ENCODE results near the gene STX1B. TPM values are rescaled to one million over a fixed set of nuclear protein-coding genes. Genes with fewer than 3 reads are reported as not detected.
A peak's percentile ranks its signal among the peaks of the same experiment; 100 is the strongest.

The STX1B gene
- total RNA-seq, 1 donor from 2014 or later, result 4.9 TPM

GRCh38 chr16:30956601-30957455 lies 53.6 kb downstream of the STX1B start:
- Mint-ChIP-seq H3K4me3 (peak overlapping the region; percentile 95), H3K36me3 (peaks cover 15% of the 10 kb centered on the region), H3K27ac (peak overlapping the region; percentile 99), H3K27me3 (ENCODE audit: low read depth) (no peaks in the 10 kb centered on the region), H3K4me1 (peaks cover 20% of the 10 kb centered on the region), H3K9me3 (no peaks in the 10 kb centered on the region)
- TF ChIP-seq CTCF (IDR thresholded peaks at IDR 0.05; ENCODE audit: unreplicated experiment), result no peak
- DNase-seq (ENCODE audit: low spot score in 2 of 2, unreplicated experiment in 2 of 2), result peak; percentile 70 to 86

DNA sequence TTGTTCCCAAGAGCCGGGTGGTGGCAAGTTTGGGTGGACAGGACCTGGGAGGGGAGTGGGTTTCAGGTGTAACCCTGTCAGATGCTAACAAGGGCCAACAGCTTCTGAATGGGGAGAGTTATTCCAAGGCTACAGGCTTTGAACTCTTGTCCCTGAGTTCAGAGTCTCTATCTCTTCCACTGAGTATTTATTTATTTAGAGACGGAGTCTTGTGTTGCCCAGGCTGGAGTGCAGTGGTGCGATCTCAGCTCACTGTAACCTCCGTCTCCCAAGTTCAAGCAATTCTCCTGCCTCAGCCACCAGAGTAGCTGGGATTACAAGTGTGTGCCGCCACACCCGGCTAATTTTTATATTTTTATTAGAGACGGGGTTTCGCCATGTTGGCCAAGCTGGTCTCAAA lies 55.4 kb downstream of the STX1B start:
- no peaks in the 10 kb centered on the region for H3K9me3 Mint-ChIP-seq
- peaks cover 2% of the 10 kb centered on the region for H3K36me3 Mint-ChIP-seq
- H3K27me3 Mint-ChIP-seq (ENCODE audit: low read depth), result no peaks in the 10 kb centered on the region
- no peak overlapping the region for H3K4me3 Mint-ChIP-seq
- H3K4me1 Mint-ChIP-seq, result peaks cover 26% of the 10 kb centered on the region
- no peak for DNase-seq (ENCODE audit: low spot score in 2 of 2, unreplicated experiment in 2 of 2)
- peak overlapping the region; percentile 25 for H3K27ac Mint-ChIP-seq
- TF ChIP-seq CTCF (IDR thresholded peaks at IDR 0.05; ENCODE audit: unreplicated experiment), result no peak

DNA sequence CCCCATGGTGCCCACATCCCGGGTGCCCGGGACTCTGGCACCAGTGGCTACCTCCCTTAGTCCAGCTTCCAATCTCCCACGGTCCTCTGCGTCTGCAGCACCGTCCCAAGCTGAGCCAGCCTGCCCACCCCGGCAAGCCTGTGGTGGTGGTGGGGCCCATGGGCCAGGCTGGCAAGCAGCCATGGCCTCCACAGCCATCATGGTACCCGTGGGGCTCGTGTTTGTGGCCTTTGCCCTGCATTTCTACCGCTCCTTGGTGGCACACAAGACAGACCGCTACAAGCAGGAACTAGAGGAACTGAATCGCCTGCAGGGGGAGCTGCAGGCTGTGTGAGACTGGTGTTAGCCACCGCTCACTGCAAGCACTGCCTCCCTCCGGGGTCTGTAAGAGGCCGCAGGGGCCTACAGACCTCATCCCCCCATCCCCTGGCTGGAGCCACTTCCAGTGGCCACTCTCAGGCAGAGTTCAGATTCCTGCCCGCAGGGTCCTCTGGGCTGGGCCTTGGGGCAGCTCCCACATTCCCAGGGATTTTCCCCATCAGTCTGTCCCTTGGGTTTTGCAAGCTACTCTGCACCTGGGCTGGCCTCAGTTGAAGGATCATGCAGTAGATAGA lies 56.8 kb downstream of the STX1B start:
- Mint-ChIP-seq H3K9me3 (no peaks in the 10 kb centered on the region), H3K36me3 (no peaks in the 10 kb centered on the region), H3K4me1 (peaks cover 22% of the 10 kb centered on the region), H3K27ac (peak overlapping the region; percentile 77), H3K27me3 (ENCODE audit: low read depth) (no peaks in the 10 kb centered on the region), H3K4me3 (no peak overlapping the region)
- peak in 1 of 2 experiments; percentile 71 for DNase-seq (ENCODE audit: low spot score in 2 of 2, unreplicated experiment in 2 of 2)
- peak; percentile 62 for TF ChIP-seq CTCF (IDR thresholded peaks at IDR 0.05; ENCODE audit: unreplicated experiment)

DNA sequence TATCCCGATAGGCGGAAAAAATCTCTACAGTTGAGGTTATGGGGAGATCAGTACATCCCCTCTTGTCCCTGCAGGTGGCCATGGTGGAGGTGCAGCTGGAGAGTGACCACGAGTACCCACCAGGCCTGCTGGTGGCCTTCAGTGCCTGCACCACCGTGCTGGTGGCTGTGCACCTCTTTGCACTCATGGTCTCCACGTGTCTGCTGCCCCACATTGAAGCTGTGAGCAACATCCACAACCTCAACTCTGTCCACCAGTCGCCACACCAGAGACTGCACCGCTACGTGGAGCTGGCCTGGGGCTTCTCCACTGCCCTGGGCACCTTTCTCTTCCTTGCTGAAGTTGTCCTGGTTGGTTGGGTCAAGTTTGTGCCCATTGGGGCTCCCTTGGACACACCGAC lies 57.3 kb downstream of the STX1B start:
- TF ChIP-seq CTCF (IDR thresholded peaks at IDR 0.05; ENCODE audit: unreplicated experiment), result no peak
- Mint-ChIP-seq H3K4me1 (peaks cover 20% of the 10 kb centered on the region), H3K9me3 (no peaks in the 10 kb centered on the region), H3K27me3 (ENCODE audit: low read depth) (no peaks in the 10 kb centered on the region), H3K36me3 (no peaks in the 10 kb centered on the region), H3K4me3 (no peak overlapping the region), H3K27ac (no peak overlapping the region)
- no peak for DNase-seq (ENCODE audit: low spot score in 2 of 2, unreplicated experiment in 2 of 2)

- no peak overlapping the region for H3K27ac Mint-ChIP-seq
- TF ChIP-seq CTCF (IDR thresholded peaks at IDR 0.05; ENCODE audit: unreplicated experiment), result no peak
- peaks cover 23% of the 10 kb centered on the region for H3K4me1 Mint-ChIP-seq
- no peak overlapping the region for H3K4me3 Mint-ChIP-seq
- no peaks in the 10 kb centered on the region for H3K27me3 Mint-ChIP-seq (ENCODE audit: low read depth)
- H3K9me3 Mint-ChIP-seq, result no peaks in the 10 kb centered on the region
- H3K36me3 Mint-ChIP-seq, result no peaks in the 10 kb centered on the region
- DNase-seq (ENCODE audit: low spot score in 2 of 2, unreplicated experiment in 2 of 2), result no peak
These were observed 58.7 kb downstream of the STX1B start for GRCh38 chr16:30951750-30952149.

Data from mesothelial cell of epicardium (in vitro differentiated cells).